SU-DHL-6 (cell line): ENCODE measurements around the gene CCDC24.

Source experiments
- H2AFZ ChIP-seq: fragments of 200-600 bp; sonication (generic); 2 replicates; pipeline ENCODE4 v1.6.1; 2014; ENCODE audit warnings: low read depth, mild to moderate bottlenecking, moderate library complexity, mixed read lengths, antibody characterized with exemption, low read length; ENCODE audit not compliant: severe bottlenecking
- H3F3A ChIP-seq: fragments of 200-600 bp; shearing (Covaris generic); 2 replicates; pipeline ENCODE4 v1.6.0; 2016; ENCODE audit warnings: antibody characterized with exemption, mild to moderate bottlenecking; ENCODE audit not compliant: insufficient read depth
- H3K27ac ChIP-seq: fragments of 200-600 bp; sonication (generic); 2 replicates; pipeline ENCODE4 v1.5.1; 2016; ENCODE audit warnings: low read depth, mild to moderate bottlenecking, low read length, moderate library complexity, mixed read lengths
- H3K27me3 ChIP-seq: fragments of 200-600 bp; sonication (generic), shearing (Covaris generic); 2 replicates; pipeline ENCODE4 v1.6.0; 2014; ENCODE audit warnings: mild to moderate bottlenecking, low read length
- H3K36me3 ChIP-seq: fragments of 200-600 bp; sonication (generic); 2 replicates; pipeline ENCODE4 v1.6.1; 2014; ENCODE audit warnings: mild to moderate bottlenecking, low read length, mixed read lengths
- H3K4me2 ChIP-seq: fragments of 300-600, 200-600 bp; shearing (Covaris generic), sonication (generic); 2 replicates; pipeline ENCODE4 v1.6.0; 2014; ENCODE audit warnings: low read length, low read depth, mild to moderate bottlenecking; ENCODE audit not compliant: poor library complexity, severe bottlenecking
- H3K4me3 ChIP-seq: fragments of 200-600 bp; sonication (generic); 2 replicates; pipeline ENCODE4 v1.5.1; 2014; ENCODE audit warnings: antibody characterized with exemption, low read length, mild to moderate bottlenecking, mixed read lengths; ENCODE audit not compliant: insufficient read depth, poor library complexity, severe bottlenecking
- H3K79me2 ChIP-seq: fragments of 200-600 bp; sonication (generic); 2 replicates; pipeline ENCODE4 v1.6.1; 2014; ENCODE audit warnings: mild to moderate bottlenecking, low read length, moderate library complexity; ENCODE audit not compliant: insufficient read depth
- H3K9ac ChIP-seq: fragments of 200-600 bp; sonication (generic); 2 replicates; pipeline ENCODE4 v1.7.0; 2014; ENCODE audit warnings: mild to moderate bottlenecking, low read length
- H3K9me2 ChIP-seq: fragments of 200-600 bp; sonication (generic); replicated peaks from 2 replicates; pipeline ENCODE4 v1.6.1; 2014; ENCODE audit warnings: low read length; ENCODE audit not compliant: insufficient read depth
- H3K9me3 ChIP-seq: fragments of 200-600 bp; sonication (generic); 2 replicates; pipeline ENCODE4 v1.6.1; 2014; ENCODE audit warnings: low read length, mixed read lengths; ENCODE audit not compliant: insufficient read depth
- H4K20me1 ChIP-seq: fragments of 200-600 bp; sonication (generic); 2 replicates; pipeline ENCODE4 v1.6.1; 2014; ENCODE audit warnings: low read depth, mild to moderate bottlenecking, antibody characterized with exemption, low read length, moderate library complexity, mixed read lengths
- CTCF ChIP-seq: fragments of 200-600 bp; sonication (generic); IDR thresholded peaks from one replicate; pipeline ENCODE4 v1.5.1; 2017; ENCODE audit warnings: antibody characterized with exemption, mild to moderate bottlenecking, low read length, moderate library complexity; ENCODE audit not compliant: insufficient read depth, poor library complexity, severe bottlenecking
- EZH2phosphoT487 ChIP-seq: fragments of 200-600 bp; sonication (generic), shearing (Covaris generic); conservative IDR thresholded peaks from 2 replicates; pipeline ENCODE4 v1.6.1; 2018; ENCODE audit warnings: mild to moderate bottlenecking, antibody characterized with exemption, low read length, moderate library complexity, mixed read lengths

Gene CCDC24

DNA sequence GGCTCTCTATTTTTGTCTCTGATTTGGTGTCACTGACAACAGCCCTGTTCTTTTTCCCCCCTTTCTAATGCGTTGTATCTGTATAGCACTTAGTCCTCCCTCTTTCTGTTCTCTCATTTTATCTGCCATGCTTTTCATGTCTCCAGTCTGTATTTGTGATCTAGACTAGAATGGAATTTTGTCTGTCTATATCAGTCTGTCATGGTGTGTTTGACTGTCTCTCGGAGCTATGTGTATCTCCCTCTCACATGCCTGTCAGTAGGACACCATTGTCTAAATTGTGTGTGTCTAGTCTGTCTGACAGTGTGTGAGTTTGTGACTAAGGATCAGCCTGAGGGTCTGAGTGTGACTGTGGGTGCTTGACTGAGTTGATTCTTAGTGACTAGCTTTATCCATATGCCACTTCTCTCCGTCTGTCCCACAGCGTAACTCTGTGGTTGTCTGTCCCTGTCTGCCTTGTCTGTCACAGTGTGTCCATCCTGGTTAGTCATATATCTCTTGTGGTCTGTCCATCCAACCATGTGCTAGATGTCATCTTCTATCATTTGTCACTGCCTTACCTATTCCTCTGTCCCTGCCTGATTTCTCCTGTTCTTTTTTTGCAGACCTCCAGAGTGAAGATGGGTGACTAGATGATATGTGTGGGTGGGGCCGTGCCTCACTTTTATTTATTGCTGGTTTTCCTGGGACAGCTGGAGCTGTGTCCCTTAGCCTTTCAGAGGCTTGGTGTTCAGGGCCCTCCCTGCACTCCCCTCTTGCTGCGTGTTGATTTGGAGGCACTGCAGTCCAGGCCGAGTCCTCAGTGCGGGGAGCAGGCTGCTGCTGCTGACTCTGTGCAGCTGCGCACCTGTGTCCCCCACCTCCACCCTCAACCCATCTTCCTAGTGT lies 13.8 kb upstream of the CCDC24 start:
- H3K4me2 ChIP-seq = peak overlapping the region; percentile 72
- H3K79me2 ChIP-seq = peaks cover 35% of the 10 kb centered on the region
- no peak overlapping the region for H3K4me3 ChIP-seq
- H3K27me3 ChIP-seq = no peaks in the 10 kb centered on the region
- H3F3A ChIP-seq = peaks cover 41% of the 10 kb centered on the region
- no peaks in the 10 kb centered on the region for H4K20me1 ChIP-seq
- H3K36me3 ChIP-seq = no peaks in the 10 kb centered on the region
- no peaks in the 10 kb centered on the region for H3K9me3 ChIP-seq
- no peaks in the 10 kb centered on the region for H3K9me2 ChIP-seq
- H3K27ac ChIP-seq = peak overlapping the region; percentile 74; the same call in 1 of the 2 replicates
- H2AFZ ChIP-seq = no peak overlapping the region
- no peak for TF ChIP-seq CTCF
- no peak for TF ChIP-seq EZH2phosphoT487
- peak overlapping the region; percentile 99 for H3K9ac ChIP-seq

DNA sequence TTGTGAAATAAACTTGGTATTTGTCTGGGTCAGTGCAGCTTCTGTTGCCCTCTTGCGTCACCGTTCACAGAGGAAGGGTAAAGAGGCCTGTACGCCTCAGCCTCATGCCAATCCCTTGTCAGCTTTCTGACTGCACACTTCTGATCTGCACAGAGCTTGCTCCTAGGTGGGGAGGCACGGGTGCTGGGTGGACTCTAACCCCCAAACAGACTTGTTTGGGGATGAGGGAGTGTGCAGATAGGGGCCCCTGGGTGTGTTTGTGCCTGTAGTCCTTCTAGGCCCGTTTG lies 13.2 kb upstream of the CCDC24 start:
- peak overlapping the region; percentile 99 for H3K9ac ChIP-seq
- H3K27me3 ChIP-seq = no peaks in the 10 kb centered on the region
- H4K20me1 ChIP-seq = no peaks in the 10 kb centered on the region
- H3K79me2 ChIP-seq = peaks cover 35% of the 10 kb centered on the region
- no peaks in the 10 kb centered on the region for H3K9me3 ChIP-seq
- H3K9me2 ChIP-seq = no peaks in the 10 kb centered on the region
- no peak overlapping the region for H2AFZ ChIP-seq
- no peaks in the 10 kb centered on the region for H3K36me3 ChIP-seq
- peak overlapping the region; percentile 72 for H3K4me2 ChIP-seq
- H3F3A ChIP-seq = peaks cover 39% of the 10 kb centered on the region
- H3K27ac ChIP-seq = peak overlapping the region; percentile 74
- TF ChIP-seq CTCF (no peak), EZH2phosphoT487 (no peak)
- H3K4me3 ChIP-seq = peak overlapping the region; percentile 80

GRCh38 chr1:43978551-43979260 lies 12.7 kb upstream of the CCDC24 start, which contains the start of gene B4GALT2:
B4GALT2 (plus strand) TSS chr1:43979210; CDS start chr1:43981161, 1,951 bp downstream.
- Histone ChIP-seq H3K36me3 (no peaks in the 10 kb centered on the region), H3K4me3 (peak within 1 kb of the TSS; percentile 80), H4K20me1 (no peaks in the 10 kb centered on the region), H2AFZ (no peak within 1 kb of the TSS), H3K9ac (peak within 1 kb of the TSS; percentile 99), H3K9me2 (no peaks in the 10 kb centered on the region), H3K27ac (peak within 1 kb of the TSS; percentile 74), H3K79me2 (peaks cover 35% of the 10 kb centered on the region), H3K9me3 (no peaks in the 10 kb centered on the region), H3K27me3 (no peaks in the 10 kb centered on the region), H3F3A (peaks cover 34% of the 10 kb centered on the region), H3K4me2 (peak within 1 kb of the TSS; percentile 72)
- TF ChIP-seq EZH2phosphoT487 (no peak), CTCF (no peak)
